Activated CD4-positive, alpha-beta T cell treated with anti-CD3 and anti-CD28 coated beads, Interleukin-2, amount 10 ng/mL, durations not matched to agents 7 days and 5 days (primary cell): ENCODE measurements around the gene RBM19. TPM values are rescaled to one million over a fixed set of nuclear protein-coding genes. Genes with fewer than 3 reads are reported as not detected.

ENCODE experiments used
- CTCF ChIA-PET: fragments of 350-600 bp; sonication (Branson Sonifier 250); formaldehyde crosslinking; loops from one replicate; lab custom pipeline; 2021; ENCODE audit warnings: antibody characterized with exemption; lab: Charles Lee
- POLR2A ChIA-PET: fragments of 350-600 bp; sonication (Branson Sonifier 250); formaldehyde crosslinking; loops from one replicate; lab custom pipeline; 2021; ENCODE audit warnings: antibody characterized with exemption; lab: Charles Lee
- DNase-seq: peaks from one replicate; pipeline ENCODE4 v3.0.0-alpha.2; 2020
- H3K27ac Mint-ChIP-seq: one replicate; pipeline ENCODE4 v1.8.0; 2021; ENCODE audit warnings: mild to moderate bottlenecking, moderate library complexity, mixed read lengths
- H3K27me3 Mint-ChIP-seq: one replicate; pipeline ENCODE4 v1.8.0; 2021; ENCODE audit warnings: mixed read lengths
- H3K36me3 Mint-ChIP-seq: one replicate; pipeline ENCODE4 v1.8.0; 2021; ENCODE audit warnings: low read depth, mixed read lengths
- H3K4me1 Mint-ChIP-seq: one replicate; pipeline ENCODE4 v1.8.0; 2021; ENCODE audit warnings: mixed read lengths
- H3K4me3 Mint-ChIP-seq: one replicate; pipeline ENCODE4 v1.8.0; 2021; ENCODE audit warnings: mild to moderate bottlenecking, moderate library complexity, mixed read lengths
- H3K9me3 Mint-ChIP-seq: one replicate; pipeline ENCODE4 v1.8.0; 2021; ENCODE audit warnings: mixed read lengths
- total RNA-seq, 2 experiments: library from RNA; stranded (reverse); gene quantifications; one replicate each; pipeline ENCODE4 v1.2.3, GENCODE V29; 2021

Gene RBM19
- total RNA-seq, 2 experiments from 2014 or later = 36.0 to 39.0 TPM

- no peak for DNase-seq
- ChIA-PET CTCF (interaction anchor here (1.2 kb wide), 1 partner anchor 20 kb away, joined by 4 read pairs; no protein-coding TSS in a partner anchor), POLR2A (no interaction called here)
- Mint-ChIP-seq H3K4me3 (no peak overlapping the region), H3K9me3 (no peaks in the 10 kb centered on the region), H3K36me3 (peaks cover 7% of the 10 kb centered on the region), H3K4me1 (no peaks in the 10 kb centered on the region), H3K27me3 (no peaks in the 10 kb centered on the region), H3K27ac (no peak overlapping the region)
These were observed 77.7 kb downstream of the RBM19 start for GRCh38 chr12:113888435-113888834.

- POLR2A ChIA-PET = no interaction called here
- Mint-ChIP-seq H3K27me3 (no peaks in the 10 kb centered on the region), H3K36me3 (peaks cover 7% of the 10 kb centered on the region), H3K27ac (no peak overlapping the region), H3K4me1 (no peaks in the 10 kb centered on the region), H3K4me3 (no peak overlapping the region), H3K9me3 (no peaks in the 10 kb centered on the region)
- no peak for DNase-seq
- CTCF ChIA-PET = no interaction called here
These were observed 78.2 kb downstream of the RBM19 start for GRCh38 chr12:113887906-113888305.

- ChIA-PET CTCF (interaction anchor here (0.6 kb wide), 1 partner anchor 30 kb away, joined by 3 read pairs; no protein-coding TSS in a partner anchor), POLR2A (interaction anchor here (0.8 kb wide), 1 partner anchor 32 kb away, joined by 6 read pairs; no protein-coding TSS in a partner anchor)
- no peak for DNase-seq
- H3K4me1 Mint-ChIP-seq = no peaks in the 10 kb centered on the region
- H3K9me3 Mint-ChIP-seq = no peaks in the 10 kb centered on the region
- no peak overlapping the region for H3K27ac Mint-ChIP-seq
- H3K36me3 Mint-ChIP-seq = peaks cover 7% of the 10 kb centered on the region
- H3K27me3 Mint-ChIP-seq = no peaks in the 10 kb centered on the region
- H3K4me3 Mint-ChIP-seq = no peak overlapping the region
These were observed 79.4 kb downstream of the RBM19 start for GRCh38 chr12:113886721-113887120.

GRCh38 chr12:113884392-113884791 is 81.7 kb downstream of the RBM19 start:
- no peaks in the 10 kb centered on the region for H3K27me3 Mint-ChIP-seq
- ChIA-PET CTCF (interaction anchor here (0.6 to 1.1 kb wide), 2 partner anchors 10 to 323 kb away, joined by 4 read pairs; no protein-coding TSS in a partner anchor), POLR2A (no interaction called here)
- H3K36me3 Mint-ChIP-seq = peaks cover 7% of the 10 kb centered on the region
- DNase-seq = no peak
- H3K4me1 Mint-ChIP-seq = no peaks in the 10 kb centered on the region
- H3K9me3 Mint-ChIP-seq = no peaks in the 10 kb centered on the region
- no peak overlapping the region for H3K4me3 Mint-ChIP-seq
- no peak overlapping the region for H3K27ac Mint-ChIP-seq

- no peaks in the 10 kb centered on the region for H3K4me1 Mint-ChIP-seq
- no peaks in the 10 kb centered on the region for H3K9me3 Mint-ChIP-seq
- no peaks in the 10 kb centered on the region for H3K27me3 Mint-ChIP-seq
- ChIA-PET CTCF (no interaction called here), POLR2A (no interaction called here)
- H3K4me3 Mint-ChIP-seq = no peak overlapping the region
- H3K36me3 Mint-ChIP-seq = peaks cover 5% of the 10 kb centered on the region
- H3K27ac Mint-ChIP-seq = no peak overlapping the region
- DNase-seq = no peak
These were observed 83.4 kb downstream of the RBM19 start for GRCh38 chr12:113882690-113883089.

GRCh38 chr12:113880988-113881962 is 84.8 kb downstream of the RBM19 start:
- Mint-ChIP-seq H3K9me3 (no peaks in the 10 kb centered on the region), H3K4me1 (no peaks in the 10 kb centered on the region), H3K27ac (no peak overlapping the region), H3K36me3 (peaks cover 5% of the 10 kb centered on the region), H3K27me3 (no peaks in the 10 kb centered on the region), H3K4me3 (no peak overlapping the region)
- POLR2A ChIA-PET = no interaction called here
- CTCF ChIA-PET = no interaction called here
- DNase-seq = no peak

- Mint-ChIP-seq H3K27me3 (no peaks in the 10 kb centered on the region), H3K36me3 (peaks cover 5% of the 10 kb centered on the region), H3K4me3 (no peak overlapping the region), H3K9me3 (no peaks in the 10 kb centered on the region), H3K27ac (no peak overlapping the region), H3K4me1 (no peaks in the 10 kb centered on the region)
- ChIA-PET CTCF (interaction anchor here (0.8 kb wide), 1 partner anchor 27 kb away, joined by 3 read pairs; no protein-coding TSS in a partner anchor), POLR2A (no interaction called here)
- no peak for DNase-seq
These were observed 85.8 kb downstream of the RBM19 start for GRCh38 chr12:113880326-113880725.

- no peaks in the 10 kb centered on the region for H3K9me3 Mint-ChIP-seq
- ChIA-PET CTCF (interaction anchor here (0.8 to 1.0 kb wide), 2 partner anchors 27 to 32 kb away, joined by 3 read pairs; no protein-coding TSS in a partner anchor), POLR2A (no interaction called here)
- DNase-seq = no peak
- peak overlapping the region; percentile 39 for H3K27ac Mint-ChIP-seq
- H3K36me3 Mint-ChIP-seq = no peaks in the 10 kb centered on the region
- no peak overlapping the region for H3K4me3 Mint-ChIP-seq
- H3K4me1 Mint-ChIP-seq = no peaks in the 10 kb centered on the region
- H3K27me3 Mint-ChIP-seq = no peaks in the 10 kb centered on the region
These were observed 86.5 kb downstream of the RBM19 start for GRCh38 chr12:113879658-113880057.

- Mint-ChIP-seq H3K27me3 (no peaks in the 10 kb centered on the region), H3K36me3 (no peaks in the 10 kb centered on the region), H3K27ac (no peak overlapping the region), H3K9me3 (no peaks in the 10 kb centered on the region), H3K4me3 (no peak overlapping the region), H3K4me1 (no peaks in the 10 kb centered on the region)
- CTCF ChIA-PET = interaction anchor here (1.7 kb wide), 1 partner anchor 31 kb away, joined by 5 read pairs; no protein-coding TSS in a partner anchor
- POLR2A ChIA-PET = no interaction called here
- no peak for DNase-seq
These were observed 88.5 kb downstream of the RBM19 start for GRCh38 chr12:113877607-113878006.

GRCh38 chr12:113876160-113876559 is 90.0 kb downstream of the RBM19 start:
- Mint-ChIP-seq H3K9me3 (no peaks in the 10 kb centered on the region), H3K4me1 (no peaks in the 10 kb centered on the region), H3K27ac (no peak overlapping the region), H3K36me3 (no peaks in the 10 kb centered on the region), H3K27me3 (no peaks in the 10 kb centered on the region), H3K4me3 (no peak overlapping the region)
- CTCF ChIA-PET = interaction anchor here (1.7 kb wide), 1 partner anchor 33 kb away, joined by 5 read pairs; no protein-coding TSS in a partner anchor
- POLR2A ChIA-PET = no interaction called here
- no peak for DNase-seq

GRCh38 chr12:113875691-113876090 is 90.4 kb downstream of the RBM19 start:
- DNase-seq = no peak
- no peaks in the 10 kb centered on the region for H3K9me3 Mint-ChIP-seq
- no peaks in the 10 kb centered on the region for H3K4me1 Mint-ChIP-seq
- no peak overlapping the region for H3K27ac Mint-ChIP-seq
- no peaks in the 10 kb centered on the region for H3K27me3 Mint-ChIP-seq
- ChIA-PET CTCF (no interaction called here), POLR2A (no interaction called here)
- no peaks in the 10 kb centered on the region for H3K36me3 Mint-ChIP-seq
- H3K4me3 Mint-ChIP-seq = no peak overlapping the region

- no peak for DNase-seq
- Mint-ChIP-seq H3K4me1 (no peaks in the 10 kb centered on the region), H3K4me3 (no peak overlapping the region), H3K9me3 (no peaks in the 10 kb centered on the region), H3K36me3 (no peaks in the 10 kb centered on the region), H3K27me3 (no peaks in the 10 kb centered on the region), H3K27ac (no peak overlapping the region)
- ChIA-PET CTCF (interaction anchor here (0.7 kb wide), 1 partner anchor 9 kb away, joined by 4 read pairs; no protein-coding TSS in a partner anchor), POLR2A (no interaction called here)
These were observed 91.0 kb downstream of the RBM19 start for GRCh38 chr12:113874999-113875561.

GRCh38 chr12:113874326-113874725 is 91.8 kb downstream of the RBM19 start:
- H3K4me1 Mint-ChIP-seq = no peaks in the 10 kb centered on the region
- H3K27ac Mint-ChIP-seq = no peak overlapping the region

More at GRCh38 chr12:113874326-113874725, 91.8 kb downstream of the RBM19 start:
- Mint-ChIP-seq H3K36me3 (no peaks in the 10 kb centered on the region), H3K9me3 (no peaks in the 10 kb centered on the region), H3K27me3 (no peaks in the 10 kb centered on the region), H3K4me3 (no peak overlapping the region)
- no peak for DNase-seq
- CTCF ChIA-PET = interaction anchor here (0.7 kb wide), 1 partner anchor 10 kb away, joined by 4 read pairs; no protein-coding TSS in a partner anchor
- POLR2A ChIA-PET = no interaction called here
